HG03457 (cell line): ENCODE data around the gene KMO.

Source experiments
- ATAC-seq: cut with Tn5 transposase; IDR thresholded peaks from one replicate; pipeline ENCODE4 v1.9.1; 2021; ENCODE audit warnings: moderate number of reproducible peaks; ENCODE audit not compliant: unreplicated experiment

The KMO gene

DNA sequence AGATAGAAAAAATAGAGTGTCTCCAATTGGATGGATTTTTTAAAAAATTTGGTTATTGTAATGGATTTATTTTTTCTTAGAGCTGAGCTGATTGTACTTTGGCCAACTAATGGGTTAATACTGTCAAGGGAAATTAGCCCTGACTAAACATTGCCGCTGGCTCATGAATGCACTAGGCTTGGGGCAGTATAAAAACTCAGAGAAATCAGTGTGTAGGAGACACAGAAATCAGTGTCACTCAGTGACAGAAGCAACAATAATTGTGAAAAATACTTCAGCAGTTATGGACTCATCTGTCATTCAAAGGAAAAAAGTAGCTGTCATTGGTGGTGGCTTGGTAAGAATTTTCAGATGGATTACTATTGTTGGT lies at the start of gene KMO:
TSS of gene KMO (plus strand) at position 217 of the 370 bp plus-strand sequence. CDS start at position 284, 67 bp downstream.
- ATAC-seq, result peak; percentile 25

DNA sequence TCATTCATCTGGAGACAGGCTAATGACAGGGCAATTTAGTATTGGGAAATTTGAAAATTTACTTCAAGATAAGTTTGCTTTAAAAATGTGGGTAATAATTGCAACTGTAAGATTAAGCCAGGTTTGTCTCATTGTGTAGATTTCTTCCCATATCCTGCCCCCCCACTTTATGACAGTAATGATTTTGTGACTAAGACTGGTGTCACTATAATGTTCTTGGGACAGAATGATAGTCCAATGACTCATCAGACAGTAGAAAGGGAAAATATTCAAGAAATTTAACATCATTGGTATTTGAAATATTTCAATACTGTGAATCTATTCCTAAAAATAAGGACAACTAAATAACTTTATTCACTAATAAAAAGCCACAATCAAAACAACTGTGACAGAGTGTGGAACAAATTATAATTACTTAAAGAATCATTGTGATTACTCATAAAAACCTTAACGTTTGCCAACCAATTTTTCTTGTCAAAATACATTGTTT lies 49.4 kb upstream of the KMO start:
- ATAC-seq, result no peak

DNA sequence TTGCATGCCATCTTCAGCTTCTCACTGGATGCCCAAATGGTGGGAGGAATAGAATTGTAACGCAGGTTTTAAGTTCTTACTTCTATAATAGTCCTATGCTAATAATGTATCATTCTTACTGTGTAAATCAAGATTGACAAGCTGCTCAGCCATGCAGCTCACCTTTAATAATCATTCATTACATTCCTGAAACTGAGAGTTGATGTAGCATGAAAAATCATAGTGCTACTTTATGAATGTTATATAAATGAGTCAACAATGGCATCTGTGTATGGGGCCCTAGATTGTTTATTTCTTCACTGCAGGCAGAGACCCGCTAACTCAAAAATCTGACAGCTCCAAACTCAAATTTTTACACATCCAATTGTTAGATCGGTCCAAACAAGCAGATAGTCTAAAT lies 47.0 kb upstream of the KMO start:
- ATAC-seq, result peak; percentile 71

DNA sequence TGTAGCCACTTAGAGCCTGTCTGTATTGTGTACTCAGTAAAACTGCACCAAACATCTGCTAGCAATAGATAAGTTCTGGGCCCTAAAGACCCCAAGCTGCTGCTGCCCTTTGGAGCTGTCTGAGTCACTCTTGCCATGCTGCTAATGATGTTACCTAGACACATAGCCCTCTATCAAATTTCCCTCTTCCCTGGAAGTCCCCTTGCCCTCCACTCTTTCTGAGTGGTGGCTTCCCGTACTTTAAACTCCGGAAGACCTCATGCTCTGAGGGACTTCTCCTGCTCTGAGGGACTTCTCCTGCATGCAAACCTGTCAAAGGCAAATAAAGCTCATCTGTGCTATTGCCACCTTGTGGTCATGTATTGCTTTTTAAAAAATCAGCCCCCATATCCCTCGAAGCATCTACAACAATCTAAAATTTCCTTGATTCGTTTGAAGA lies 46.6 kb upstream of the KMO start:
- ATAC-seq, result peak; percentile 38

DNA sequence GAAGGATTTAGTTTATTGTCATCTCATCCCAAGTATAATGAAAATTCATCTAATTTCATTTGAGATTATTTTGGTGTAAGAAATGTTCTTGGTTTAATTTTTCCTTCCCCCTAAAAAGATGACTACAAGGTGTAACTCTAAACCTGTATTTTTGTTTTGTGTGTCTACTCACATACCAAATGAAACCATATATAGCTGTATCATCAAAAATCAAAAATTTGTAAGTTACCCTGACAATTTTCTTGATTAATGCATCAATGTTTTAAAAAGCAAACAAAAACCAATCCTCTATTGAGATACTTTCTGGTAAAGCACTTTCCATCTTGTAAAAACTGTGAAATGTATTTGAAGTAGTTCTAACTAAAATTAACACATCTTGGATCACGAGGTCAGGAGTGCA lies 43.4 kb upstream of the KMO start:
- ATAC-seq, result no peak

DNA sequence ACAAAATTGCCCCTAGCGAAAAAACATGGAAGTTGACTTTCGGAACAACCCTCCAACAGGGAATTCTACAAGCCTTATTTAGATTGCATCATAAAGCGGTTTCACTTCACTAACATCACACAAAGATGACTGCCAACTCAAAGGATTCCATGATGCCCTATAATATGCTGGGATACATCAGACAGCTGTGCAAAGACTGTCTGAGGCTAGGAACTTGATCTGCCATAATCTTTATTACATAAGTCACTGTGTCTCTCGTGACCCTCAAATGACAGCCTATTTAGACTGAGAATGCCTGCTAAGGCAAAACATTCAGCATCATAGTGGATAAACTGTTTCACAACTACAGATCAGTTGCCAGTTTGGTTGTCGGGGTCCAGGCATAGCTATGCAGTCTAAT lies 36.4 kb upstream of the KMO start:
- ATAC-seq, result no peak

DNA sequence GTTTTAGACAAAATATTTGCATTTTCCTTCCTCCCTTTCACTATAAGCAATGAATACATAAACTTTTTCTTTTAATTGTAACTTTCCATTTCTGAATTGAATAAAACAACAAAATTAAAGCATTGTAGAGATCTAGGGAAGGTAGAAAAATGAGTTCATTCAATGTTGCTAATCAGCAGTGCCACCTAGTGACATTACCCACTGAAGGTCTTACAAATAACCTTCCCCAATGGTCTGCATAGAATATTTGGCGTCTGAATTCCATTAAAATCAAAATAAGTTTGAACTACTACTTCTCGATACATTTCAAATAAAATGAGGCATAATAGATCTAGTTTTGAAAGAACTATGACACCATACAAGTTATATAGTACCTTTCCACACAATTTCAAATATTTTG lies 32.3 kb upstream of the KMO start:
- ATAC-seq, result no peak

DNA sequence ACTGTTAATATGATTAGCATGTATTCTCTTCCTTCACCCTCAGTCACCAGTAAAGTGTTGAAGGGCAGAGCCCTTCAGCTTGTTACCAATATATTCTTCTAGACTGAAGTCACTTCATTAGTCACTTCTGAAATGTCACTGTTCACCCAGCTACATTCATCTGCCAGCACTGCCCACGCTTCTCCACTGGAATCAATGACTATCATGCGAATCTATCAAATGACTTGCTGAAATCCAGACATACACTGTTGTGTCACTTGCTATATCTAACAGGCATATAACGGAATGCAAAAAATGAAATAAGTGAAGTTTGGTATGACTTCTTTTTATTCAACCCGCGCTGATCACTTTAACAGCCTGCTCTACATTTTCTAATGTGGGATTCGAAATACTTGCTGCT lies 28.7 kb upstream of the KMO start:
- no peak for ATAC-seq

DNA sequence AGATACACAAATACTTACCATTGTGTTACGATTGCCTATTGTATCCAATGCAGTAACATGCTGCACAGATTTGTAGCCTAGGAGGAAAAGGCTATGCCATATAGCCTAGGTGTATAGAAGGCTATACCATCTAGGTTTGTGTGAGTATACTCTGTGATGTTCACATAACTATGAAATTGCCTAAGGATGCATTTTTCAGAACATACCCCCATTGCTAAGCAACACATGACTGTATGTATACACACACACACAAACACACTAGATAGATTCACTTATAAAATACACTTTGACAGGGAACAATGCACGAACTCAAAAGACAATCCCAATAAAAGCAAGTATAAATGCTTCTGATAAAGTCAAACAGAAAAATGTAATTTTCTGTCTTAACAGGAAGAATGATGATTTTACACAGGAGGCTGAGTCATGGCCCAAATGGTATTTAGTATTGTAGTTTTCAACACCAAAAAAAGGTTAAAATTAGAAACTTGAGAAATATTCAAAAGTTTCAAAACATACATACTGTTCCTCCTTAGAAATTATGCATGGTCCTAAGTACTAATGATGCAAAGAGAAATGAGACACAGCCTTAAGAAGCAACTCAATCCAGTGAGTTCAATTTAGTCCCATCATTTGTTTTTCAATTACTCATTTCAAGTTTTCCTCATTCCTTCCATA lies 24.9 kb upstream of the KMO start:
- ATAC-seq, result no peak

DNA sequence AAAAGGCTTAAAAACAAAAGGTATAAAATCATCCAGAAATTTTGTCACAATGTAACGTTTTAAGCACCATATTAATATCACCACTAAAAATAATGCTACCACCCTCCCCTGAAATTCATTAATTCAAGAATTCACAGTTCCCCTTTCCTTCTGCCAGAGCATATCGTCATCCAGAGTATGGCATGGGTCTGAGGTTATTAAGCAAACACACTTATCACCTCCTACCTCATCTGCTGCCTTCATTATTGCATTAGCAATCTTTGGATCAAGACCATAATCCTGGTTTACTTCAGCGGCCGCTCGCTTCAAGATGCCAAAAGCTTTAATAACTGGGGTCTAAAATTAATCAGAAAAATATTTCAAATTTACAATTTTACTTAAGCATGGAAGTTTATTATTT lies 18.8 kb upstream of the KMO start:
- ATAC-seq, result no peak

DNA sequence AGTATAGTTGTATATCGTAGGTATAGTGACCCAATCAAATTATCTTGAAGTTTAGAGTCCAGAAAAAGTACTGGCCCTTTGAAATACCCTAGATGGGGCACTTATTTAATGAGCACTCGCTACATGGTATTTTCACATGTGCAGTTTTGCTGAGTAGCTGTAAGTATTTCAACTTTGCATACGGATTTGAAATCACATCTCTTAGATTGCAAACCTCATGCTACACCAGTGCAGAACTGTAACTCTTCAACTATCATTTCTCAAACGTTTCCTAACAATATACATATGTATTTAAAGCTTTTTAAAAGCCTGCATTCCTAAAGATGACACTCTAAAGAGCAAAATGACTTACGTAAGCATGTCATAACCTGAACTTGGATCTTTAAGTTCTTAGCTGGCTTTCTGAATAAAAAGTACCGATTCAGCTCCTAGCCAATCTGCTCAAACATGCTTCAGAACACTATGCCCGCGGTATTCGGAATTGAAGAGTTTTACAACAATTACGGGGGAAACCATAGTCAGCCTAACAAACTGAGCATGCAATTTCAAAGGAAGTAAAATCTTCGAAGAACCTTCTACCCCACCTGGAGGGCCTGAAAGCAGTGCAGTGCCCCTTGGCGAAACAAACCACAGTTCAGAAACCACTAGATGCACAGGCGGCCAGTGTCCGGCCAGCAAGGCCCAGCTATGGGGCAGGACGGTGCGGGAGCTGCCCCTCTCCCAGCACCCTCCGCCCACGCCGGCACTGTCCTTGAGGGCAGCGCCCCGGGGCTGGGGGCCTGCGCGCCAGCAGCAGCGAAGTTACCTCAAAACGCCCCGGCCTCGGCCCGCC lies 13.5 kb upstream of the KMO start:
- peak; percentile 26 for ATAC-seq

DNA sequence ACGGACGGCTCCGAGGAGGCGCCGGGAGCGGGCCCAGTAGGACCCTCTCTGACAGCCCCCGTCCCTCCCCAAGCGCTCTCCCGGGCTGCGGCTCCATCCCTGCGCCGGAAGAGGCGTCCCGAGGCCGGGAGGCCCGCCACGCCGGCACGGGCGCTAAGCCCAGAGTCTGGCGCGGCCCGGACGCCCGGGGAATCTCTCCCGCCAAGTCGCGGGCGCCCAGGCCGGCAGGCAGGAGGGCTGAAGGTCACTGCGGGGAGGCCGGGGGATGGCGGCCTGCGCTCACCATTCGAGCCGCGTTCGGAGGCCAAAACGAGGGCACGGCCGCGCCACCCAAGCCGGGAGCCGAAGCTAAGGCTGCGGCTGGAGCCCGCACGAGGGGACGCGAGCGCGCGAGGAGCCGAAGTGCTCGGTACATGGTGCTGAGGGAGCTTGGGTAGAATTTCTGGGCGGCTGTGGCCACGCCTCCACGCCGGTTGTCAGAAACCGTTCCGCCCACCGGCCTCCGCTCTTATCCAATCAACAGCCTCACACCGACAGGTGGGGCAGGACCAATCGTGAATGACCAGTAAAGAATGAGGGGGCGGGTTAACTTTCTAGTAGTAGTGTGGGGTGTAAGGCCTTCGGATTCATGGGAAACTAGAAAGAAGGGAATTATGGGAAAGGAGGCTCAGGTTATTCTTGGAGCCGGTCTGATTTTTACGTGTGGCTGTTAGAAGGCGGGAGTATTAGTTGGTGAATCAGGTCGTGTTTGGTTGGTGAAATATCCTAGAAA lies 12.7 kb upstream of the KMO start, which contains the start of gene FH:
TSS of gene FH (minus strand) at position 448 of the 772 bp plus-strand sequence. CDS start at position 415, 33 bp downstream.
- peak; percentile 97 for ATAC-seq

DNA sequence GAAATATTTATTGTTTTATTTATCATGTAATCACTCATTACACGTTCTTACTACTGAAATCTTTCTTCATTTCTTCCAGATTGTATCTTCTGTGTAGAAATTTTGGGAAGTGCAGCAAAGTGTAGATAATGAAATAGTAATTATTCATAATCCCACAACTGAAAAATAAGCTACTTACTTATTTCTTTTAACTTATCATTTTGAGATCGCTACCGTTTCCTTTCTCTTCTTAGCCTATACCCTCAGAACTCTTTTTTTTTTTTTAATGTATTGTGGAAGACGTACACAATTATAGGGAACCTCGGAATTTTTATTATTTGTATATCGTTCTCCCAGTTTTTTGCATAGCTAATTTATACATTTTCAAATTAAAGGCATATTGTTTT lies 12.1 kb upstream of the KMO start:
- no peak for ATAC-seq

DNA sequence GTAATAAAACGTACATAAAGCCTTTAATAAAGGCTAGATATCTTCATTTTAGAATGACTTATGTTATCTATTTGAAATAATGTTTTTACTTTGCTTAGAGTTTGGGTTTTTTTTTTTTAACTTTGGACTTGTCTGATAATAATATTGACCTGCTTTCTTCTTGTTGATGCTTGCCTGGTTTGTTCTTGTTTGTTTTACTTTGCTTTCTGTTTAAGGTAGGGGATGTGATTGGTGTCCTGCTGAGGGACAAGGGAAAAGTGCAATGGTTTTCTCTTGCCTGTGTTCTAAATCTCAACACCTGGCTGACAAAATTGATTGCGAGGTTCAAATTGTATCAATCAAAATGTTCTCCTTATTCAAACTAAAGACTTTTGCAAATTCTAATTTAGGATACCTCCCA lies 10.5 kb upstream of the KMO start:
- ATAC-seq, result no peak

DNA sequence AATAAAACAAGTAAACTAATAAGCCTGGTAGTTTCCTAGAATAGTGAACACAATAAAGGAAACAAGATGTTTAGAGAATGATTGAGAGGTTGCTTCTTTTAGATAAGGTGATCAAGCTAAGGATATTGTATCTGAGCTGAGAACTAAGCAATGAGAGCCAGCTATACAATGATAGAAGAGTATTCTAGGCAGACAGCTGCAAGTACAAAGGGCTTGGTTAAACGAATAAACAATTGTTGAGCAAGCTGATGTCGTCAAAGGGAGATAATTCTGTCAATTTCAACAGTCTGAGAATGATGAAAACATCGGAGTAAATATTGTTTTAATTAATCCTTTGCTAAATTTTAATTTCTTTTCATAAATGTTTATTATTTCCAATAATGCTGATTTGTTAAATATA lies 7.2 kb upstream of the KMO start:
- no peak for ATAC-seq

DNA sequence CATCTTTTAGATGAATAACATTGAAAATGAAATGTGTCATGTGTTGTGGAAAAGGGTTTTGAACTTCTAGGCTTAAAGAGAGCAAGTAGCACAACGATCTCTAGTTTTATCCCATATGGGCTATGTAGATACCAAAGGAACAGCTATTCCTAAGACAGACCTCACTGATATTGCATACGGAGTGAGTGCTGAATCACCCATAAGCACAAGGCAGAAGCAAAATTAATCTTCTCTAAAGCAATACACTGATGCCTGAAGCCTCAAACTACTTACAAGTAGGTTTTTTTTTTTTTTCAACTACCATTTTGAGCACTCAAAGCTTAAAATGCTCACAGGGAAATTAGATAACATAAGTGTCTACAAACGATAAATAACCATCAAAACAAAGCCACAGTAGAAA lies 5.0 kb upstream of the KMO start:
- ATAC-seq, result no peak

DNA sequence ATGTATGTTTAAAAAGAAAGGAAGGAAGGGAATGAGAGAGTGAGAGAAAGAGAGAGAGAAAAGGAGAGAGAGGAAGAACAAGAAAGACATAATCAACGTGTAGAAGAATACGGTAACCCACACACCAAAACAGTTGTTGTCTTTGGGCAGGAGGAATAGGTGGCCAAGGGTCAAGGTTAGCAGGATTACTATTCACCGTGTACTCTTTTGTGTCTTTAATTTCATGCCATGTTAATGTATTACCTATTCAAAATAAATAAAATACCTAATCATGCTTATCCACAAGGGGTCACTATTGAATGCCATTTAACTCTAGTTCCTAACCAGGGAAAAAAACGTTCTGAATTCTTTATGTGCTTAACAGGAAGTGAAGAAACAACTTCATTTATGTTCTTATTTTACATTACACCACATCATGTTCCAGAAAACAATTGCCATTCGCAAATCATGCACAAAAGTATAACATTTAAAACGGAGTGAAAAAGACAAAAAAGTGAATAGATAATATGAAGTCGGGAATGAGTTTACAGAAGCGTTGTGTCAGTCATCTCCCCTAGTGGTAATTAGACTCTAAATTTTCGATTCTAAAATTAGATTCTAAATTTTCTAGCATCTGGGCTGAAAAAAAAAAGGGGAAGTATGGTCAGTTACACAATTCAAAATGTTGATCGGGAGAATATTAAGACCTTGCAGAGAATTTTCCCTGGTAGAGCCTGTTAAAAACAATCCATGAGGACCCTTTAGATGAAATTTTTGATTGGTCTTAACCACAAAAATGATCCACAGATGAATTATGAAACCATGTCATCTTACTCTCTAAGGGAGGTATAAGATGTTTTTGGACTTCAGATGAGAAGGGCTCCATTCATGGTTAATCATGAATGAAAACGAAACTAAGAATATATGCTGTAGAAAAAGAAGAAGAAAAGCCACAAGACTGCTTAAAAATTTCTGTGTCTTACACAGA lies 700 bp upstream of the KMO start:
- peak; percentile 61 for ATAC-seq

DNA sequence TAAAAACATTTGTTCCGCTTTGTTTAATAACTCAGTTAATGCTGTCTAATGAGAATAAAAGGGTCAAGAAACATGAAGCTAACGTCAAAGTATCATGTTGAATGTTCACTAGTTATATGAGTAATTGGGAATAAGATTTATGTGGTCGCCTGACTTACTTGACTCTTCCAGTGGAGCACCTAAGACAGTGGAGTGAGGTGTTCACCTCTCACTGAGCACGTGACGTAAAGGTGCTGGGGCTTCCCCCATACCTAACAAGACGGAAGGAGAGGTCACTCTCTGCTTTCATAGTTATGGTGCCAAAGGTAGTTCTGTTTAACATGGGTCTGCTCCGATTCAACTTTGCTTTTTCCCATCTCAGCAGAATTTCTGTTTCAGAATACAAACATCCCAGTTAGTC lies 686 bp downstream of the KMO start:
- ATAC-seq, result peak; percentile 65

DNA sequence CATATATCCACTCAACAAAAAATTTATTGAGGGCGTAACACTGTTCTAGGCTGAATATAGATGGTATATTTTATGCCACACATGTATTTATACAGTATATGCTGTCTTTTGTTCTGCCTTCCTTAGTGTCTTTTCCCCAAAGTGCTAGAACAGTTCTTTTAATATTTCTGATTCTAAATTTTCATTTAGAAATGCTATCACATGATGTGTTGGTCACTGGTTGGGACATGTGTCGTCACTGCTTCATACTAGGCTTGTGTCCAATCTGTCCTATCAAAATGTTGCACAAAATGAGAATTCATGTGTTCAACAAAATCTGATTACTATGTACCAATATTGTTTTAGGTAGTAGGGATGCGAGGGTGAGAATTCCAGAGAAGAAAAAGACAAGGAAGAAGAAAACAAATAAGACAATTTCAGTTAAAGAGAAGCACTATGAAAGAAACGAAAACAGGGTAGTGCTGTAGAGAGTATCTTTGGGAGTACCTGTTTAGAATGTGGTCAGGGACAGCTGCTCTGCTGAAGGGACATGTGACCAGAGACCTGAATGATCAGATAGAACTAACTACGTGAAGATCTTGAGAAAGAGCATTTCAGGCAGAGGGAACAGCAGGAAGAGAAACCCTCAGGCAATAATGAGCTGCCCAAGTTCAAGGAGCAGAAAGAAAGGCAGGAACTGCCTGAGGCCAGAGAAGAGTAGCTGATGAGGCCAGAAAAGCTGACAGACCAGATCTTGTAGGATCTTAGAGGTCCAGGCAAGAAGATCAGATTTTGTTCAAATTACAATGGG lies 1.3 kb downstream of the KMO start:
- no peak for ATAC-seq

DNA sequence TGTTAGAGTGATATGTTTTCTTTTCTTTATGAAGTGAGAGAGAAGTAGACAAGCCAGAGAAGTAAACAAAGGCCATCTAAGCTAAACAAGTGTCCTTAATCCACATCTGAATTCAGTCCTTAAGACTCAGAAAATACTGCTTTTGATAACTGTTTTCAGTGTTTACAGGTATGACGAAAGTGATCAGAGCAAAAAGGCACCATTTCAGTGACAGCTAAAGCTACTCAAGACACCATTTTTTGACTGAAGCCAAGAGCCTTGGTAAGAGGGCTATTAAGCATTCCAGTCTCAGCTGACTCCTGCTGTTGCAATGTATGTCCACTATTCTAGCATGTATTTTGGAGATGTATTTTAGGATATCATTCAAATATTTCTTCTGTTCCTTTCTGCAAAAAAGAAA lies 4.1 kb downstream of the KMO start:
- no peak for ATAC-seq
